GM12874 (cell line): ENCODE results near the gene INO80D.

Experiments
- CTCF ChIP-seq: IDR thresholded peaks from 2 replicates; pipeline ENCODE4 v1.5.1; 2011; ENCODE audit warnings: low read depth, mild to moderate bottlenecking, control low read depth, low read length, moderate library complexity; ENCODE audit not compliant: insufficient read depth

The INO80D gene

GRCh38 chr2:206085742-206086445, at the start of gene INO80D:
INO80D (minus strand) TSS chr2:206086174; CDS start chr2:206063016, 23,158 bp downstream.
- TF ChIP-seq CTCF: peak; percentile 70

- no peak for TF ChIP-seq CTCF
These were observed 41.7 kb upstream of the INO80D start for GRCh38 chr2:206127656-206128055.

- no peak for TF ChIP-seq CTCF
These were observed 39.9 kb upstream of the INO80D start for GRCh38 chr2:206125901-206126300.

- no peak for TF ChIP-seq CTCF
These were observed 30.3 kb upstream of the INO80D start for GRCh38 chr2:206116278-206116677.

GRCh38 chr2:206115026-206115578, 29.1 kb upstream of the INO80D start:
- no peak for TF ChIP-seq CTCF

- TF ChIP-seq CTCF: no peak
These were observed 27.0 kb upstream of the INO80D start for GRCh38 chr2:206112846-206113547.

GRCh38 chr2:206112108-206112507, 26.1 kb upstream of the INO80D start:
- no peak for TF ChIP-seq CTCF
